GM23338 (cell line): ENCODE results near the gene PLEKHN1. TPM values are rescaled to one million over a fixed set of nuclear protein-coding genes. Genes with fewer than 3 reads are reported as not detected.

Experiments used
- ATAC-seq: fragments of 200-7000 bp; cut with Tn5 transposase; 3 replicates; pipeline ENCODE4 v1.9.1; 2020
- DNase-seq: peaks from one replicate; pipeline ENCODE4 v3.0.0-alpha.2; 2015; ENCODE audit warnings: low spot score
- H2AFZ ChIP-seq: fragments of 200-600 bp; sonication (generic); 2 replicates; pipeline ENCODE4 v1.8.0; 2016; ENCODE audit warnings: antibody characterized with exemption, mild to moderate bottlenecking, moderate library complexity
- H3F3A ChIP-seq: fragments of 200-600 bp; sonication (generic); replicated peaks from 2 replicates; pipeline ENCODE4 v1.8.0; 2017; ENCODE audit warnings: antibody characterized with exemption, mixed run types, low read depth
- H3K27ac ChIP-seq: fragments of 200-600 bp; sonication (generic); 2 replicates; pipeline ENCODE4 v1.6.1; 2016; ENCODE audit warnings: low read depth
- H3K27me3 ChIP-seq: fragments of 200-600 bp; sonication (generic); 2 replicates; pipeline ENCODE4 v1.8.0; 2016; ENCODE audit warnings: mild to moderate bottlenecking, mixed run types, moderate library complexity; ENCODE audit not compliant: insufficient read depth
- H3K36me3 ChIP-seq: fragments of 200-600 bp; sonication (generic); 2 replicates; pipeline ENCODE4 v1.8.0; 2016; ENCODE audit warnings: mild to moderate bottlenecking; ENCODE audit not compliant: insufficient read depth
- H3K4me1 ChIP-seq: fragments of 200-600 bp; sonication (generic); 2 replicates; pipeline ENCODE4 v1.8.0; 2016; ENCODE audit warnings: mild to moderate bottlenecking, moderate library complexity; ENCODE audit not compliant: insufficient read depth
- H3K4me2 ChIP-seq: fragments of 200-600 bp; sonication (generic); 2 replicates; pipeline ENCODE4 v1.7.1; 2017; ENCODE audit warnings: mixed run types
- H3K4me3 ChIP-seq: fragments of 200-600 bp; sonication (generic); 2 replicates; pipeline ENCODE4 v1.6.1; 2016; ENCODE audit warnings: mixed run types
- H3K79me2 ChIP-seq: fragments of 200-600 bp; sonication (generic); replicated peaks from 2 replicates; pipeline ENCODE4 v1.8.0; 2017; ENCODE audit warnings: mild to moderate bottlenecking; ENCODE audit not compliant: insufficient read depth
- H3K9me2 ChIP-seq: fragments of 200-600 bp; sonication (generic); 2 replicates; pipeline ENCODE4 v1.8.0; 2017; ENCODE audit not compliant: insufficient read depth
- H4K20me1 ChIP-seq: fragments of 200-600 bp; sonication (generic); replicated peaks from 2 replicates; pipeline ENCODE4 v1.8.0; 2017; ENCODE audit warnings: mild to moderate bottlenecking; ENCODE audit not compliant: insufficient read depth
- H3K27ac Mint-ChIP-seq: 2 replicates; pipeline ENCODE4 v1.8.0; 2020; ENCODE audit warnings: inconsistent platforms, mild to moderate bottlenecking, moderate library complexity, mixed read lengths
- H3K27me3 Mint-ChIP-seq: 3 replicates; pipeline ENCODE4 v1.8.0; 2022; ENCODE audit warnings: low read depth, mild to moderate bottlenecking, moderate library complexity, mixed read lengths, inconsistent platforms; ENCODE audit not compliant: insufficient read depth, poor library complexity
- H3K36me3 Mint-ChIP-seq: 3 replicates; pipeline ENCODE4 v1.8.0; 2021; ENCODE audit warnings: low read depth, mild to moderate bottlenecking, inconsistent platforms, moderate library complexity, mixed read lengths
- H3K4me1 Mint-ChIP-seq: 3 replicates; pipeline ENCODE4 v1.8.0; 2020; ENCODE audit warnings: mild to moderate bottlenecking, inconsistent platforms, mixed read lengths
- H3K4me3 Mint-ChIP-seq: 3 replicates; pipeline ENCODE4 v1.8.0; 2021; ENCODE audit warnings: moderate library complexity, mild to moderate bottlenecking, inconsistent platforms, mixed read lengths
- H3K9me3 Mint-ChIP-seq: 3 replicates; pipeline ENCODE4 v1.8.0; 2020; ENCODE audit warnings: moderate library complexity, mild to moderate bottlenecking, inconsistent platforms, mixed read lengths
- REST ChIP-seq: IDR thresholded peaks from one replicate; pipeline ENCODE4 v1.6.1; 2018; ENCODE audit warnings: antibody characterized with exemption; ENCODE audit not compliant: unreplicated experiment
- ZNF114 ChIP-seq: fragments of 250-450 bp; sonication (Bioruptor Pico); IDR thresholded peaks from 2 replicates; pipeline ENCODE4 v1.5.0; 2020; ENCODE audit warnings: mild to moderate bottlenecking, moderate library complexity
- ZNF462 ChIP-seq: fragments of 250-450 bp; sonication (Bioruptor Pico); IDR thresholded peaks from 2 replicates; pipeline ENCODE4 v1.5.0; 2020; ENCODE audit warnings: mild to moderate bottlenecking, moderate library complexity
- polyA plus RNA-seq: library from polyadenylated mRNA; unstranded; fragments of >200 nt; fragmentation: Nextera tagmentation; extraction: Ambion mirVana; gene quantifications from 2 replicates; pipeline ENCODE4 v1.2.1, GENCODE V29; 2016
- total RNA-seq: library from RNA; depleted of rRNA; stranded (reverse); fragments of >200 nt; shearing (Covaris generic); gene quantifications from 2 replicates; pipeline ENCODE4 v1.2.3, GENCODE V29; 2014

PLEKHN1 gene
- total and polyA plus RNA-seq, 2 experiments from 2014 or later, result 1.4 to 3.3 TPM

GRCh38 chr1:974293-974640 lies 8.0 kb downstream of the PLEKHN1 start:
- Histone ChIP-seq H3K27ac (no peak overlapping the region), H3K36me3 (no peaks in the 10 kb centered on the region), H3K4me1 (no peaks in the 10 kb centered on the region; the same call in 1 of the 2 replicates), H3K4me3 (no peak overlapping the region), H3K79me2 (no peaks in the 10 kb centered on the region), H3K9me2 (no peaks in the 10 kb centered on the region), H2AFZ (no peak overlapping the region), H3K27me3 (peaks cover 11% of the 10 kb centered on the region; the same call in 1 of the 2 replicates), H3K4me2 (no peak overlapping the region), H3F3A (peaks cover 5% of the 10 kb centered on the region), H4K20me1 (0 out of 2 replicates have a peak, but pooled peaks cover 2% of the 10 kb centered on the region)
- Mint-ChIP-seq H3K36me3 (peaks cover 5% of the 10 kb centered on the region), H3K4me1 (peaks cover 4% of the 10 kb centered on the region), H3K9me3 (peaks cover 5% of the 10 kb centered on the region), H3K27ac (no peak overlapping the region), H3K27me3 (peaks cover 24% of the 10 kb centered on the region), H3K4me3 (no peak overlapping the region)
- ATAC-seq (no peak), DNase-seq (no peak)
- TF ChIP-seq REST (no peak), ZNF462 (CRISPR knock-in tag) (no peak), ZNF114 (CRISPR knock-in tag) (no peak)
